Hematopoietic multipotent progenitor cell treated with erythropoietin and hydrocortisone succinate and interleukin-3 and kit ligand, for 17 days (in vitro differentiated cells): ENCODE results near the gene MIXL1.
"Not testable (repeated sequence)": the region's sequence is repeated elsewhere in the genome, so short reads cannot be mapped to it uniquely, and the experiment has no call there.

Source experiments
- DNase-seq: peaks from one replicate; pipeline ENCODE4 v3.0.0-alpha.2; 2015; ENCODE audit warnings: low spot score

MIXL1 gene

DNA sequence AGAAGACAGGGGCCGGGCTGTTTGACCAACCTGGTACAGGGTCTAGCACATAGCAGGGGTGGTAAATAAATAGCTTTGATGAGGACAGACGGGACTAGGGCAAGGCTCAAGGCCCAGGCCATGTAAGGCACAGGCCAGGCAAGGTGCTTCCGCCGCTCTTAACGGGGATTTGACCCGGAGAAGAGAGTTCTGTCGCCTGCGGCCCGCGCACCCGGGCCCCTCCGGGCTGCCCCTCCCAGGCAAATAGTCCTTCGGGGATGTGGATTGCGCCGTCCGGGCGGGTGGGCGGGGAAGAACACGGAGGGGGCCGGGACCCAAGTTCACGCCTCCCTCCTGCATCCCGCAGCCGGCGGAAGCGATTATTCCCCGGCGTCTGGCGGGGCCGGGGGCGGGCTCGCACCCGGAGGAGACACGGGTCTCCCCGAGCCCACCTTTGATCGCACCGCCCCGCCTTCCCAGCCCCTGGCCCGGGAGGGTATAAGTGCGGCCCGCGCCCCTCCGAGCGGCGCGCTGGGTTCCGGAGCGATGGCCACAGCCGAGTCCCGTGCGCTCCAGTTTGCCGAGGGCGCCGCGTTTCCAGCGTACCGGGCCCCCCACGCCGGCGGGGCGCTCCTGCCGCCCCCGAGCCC is at the start of gene MIXL1:
TSS of gene MIXL1 (plus strand) at position 508 of the 629 bp plus-strand sequence. CDS start at position 526, 18 bp downstream.
- no peak for DNase-seq

DNA sequence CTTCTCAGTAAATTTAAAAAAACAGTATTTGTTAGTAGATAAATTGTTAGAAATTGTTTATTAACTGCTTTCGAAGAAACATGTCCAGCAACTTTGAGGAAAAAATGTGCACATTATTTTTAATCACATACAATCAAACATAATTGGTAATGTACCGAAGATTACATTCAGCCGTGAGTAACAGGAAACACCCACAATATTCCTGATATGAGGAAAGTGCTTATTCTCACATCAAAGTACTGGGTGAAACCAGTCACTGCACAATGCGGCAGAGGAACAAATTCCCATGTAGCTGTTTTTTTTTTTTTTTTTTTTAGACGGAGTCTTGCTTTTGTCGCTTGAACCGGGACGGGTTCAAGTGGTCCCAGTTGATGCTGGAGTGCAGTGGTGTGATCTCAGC is 46.6 kb upstream of the MIXL1 start:
- no peak for DNase-seq

DNA sequence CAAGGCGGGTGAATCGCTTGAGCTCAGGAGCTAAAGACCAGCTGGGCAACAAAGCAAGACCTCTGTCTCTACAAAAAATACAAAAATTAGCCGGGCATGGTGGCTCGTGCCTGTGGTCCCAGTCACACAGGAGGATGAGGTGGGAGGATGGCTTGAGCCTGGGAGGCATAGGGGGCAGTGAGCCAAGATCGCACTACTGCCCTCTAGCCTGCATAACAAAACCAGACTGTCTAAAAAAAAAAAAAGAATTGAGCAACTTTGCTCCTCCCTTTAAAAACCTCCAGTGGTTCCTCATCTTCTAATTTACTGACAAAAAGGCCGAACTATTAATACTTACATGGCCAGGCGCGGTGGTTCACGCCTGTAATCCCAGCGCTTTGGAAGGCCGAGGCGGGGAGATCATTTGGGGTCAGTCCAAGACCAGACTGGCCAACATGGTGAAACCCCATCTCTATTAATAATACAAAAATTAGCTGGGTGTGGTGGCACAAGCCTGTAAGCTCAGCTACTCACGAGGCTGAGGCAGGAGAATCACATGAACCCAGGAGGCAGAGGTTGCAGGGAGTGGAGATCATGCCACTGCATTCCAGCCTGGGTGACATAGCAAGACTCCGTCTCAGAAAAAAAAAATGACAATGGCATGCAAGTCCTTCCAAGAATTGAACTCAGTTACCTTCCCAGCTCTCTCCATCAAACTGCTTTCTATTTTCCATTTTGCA is 41.3 kb upstream of the MIXL1 start:
- DNase-seq, result peak; percentile 39

DNA sequence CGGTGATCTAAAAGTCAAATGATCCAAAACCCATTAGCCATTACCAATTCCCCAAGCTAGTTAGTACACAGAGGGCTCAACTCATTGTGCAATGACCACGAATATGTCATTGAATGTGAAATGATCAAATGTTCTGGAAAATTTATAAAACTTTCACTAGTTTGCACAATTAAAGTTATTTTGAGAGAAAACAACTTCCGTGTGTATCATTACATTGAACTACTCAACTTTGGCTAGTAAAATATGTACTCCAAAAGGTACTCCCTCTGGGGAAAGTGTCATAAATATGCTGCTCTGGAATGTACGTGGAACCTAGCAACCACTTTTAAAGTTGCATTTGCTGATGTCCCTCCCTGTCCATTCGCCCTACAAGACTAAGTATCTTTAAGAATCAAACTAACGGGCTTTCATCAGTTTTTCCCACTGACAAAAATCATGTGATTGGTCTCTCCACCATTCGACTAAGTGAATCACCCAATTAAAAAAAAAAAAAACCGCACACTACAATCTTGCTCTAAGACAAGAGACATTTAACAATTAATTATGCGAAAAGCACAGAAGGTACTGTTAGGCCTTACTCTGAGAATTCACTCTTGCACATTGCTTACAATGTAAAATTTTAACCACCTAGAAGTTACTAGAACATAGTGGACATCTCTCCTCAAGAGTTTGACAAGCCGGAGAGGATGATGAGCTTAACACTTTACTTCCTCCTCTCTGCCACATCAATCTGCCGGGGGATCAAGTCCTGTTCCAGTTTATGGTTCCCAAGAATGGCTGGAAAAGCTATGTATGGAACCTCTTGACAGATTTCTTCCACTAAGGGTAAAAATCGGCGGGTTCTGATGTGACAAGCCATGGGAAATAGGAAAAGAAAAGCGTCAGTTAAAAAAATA is 38.1 kb upstream of the MIXL1 start:
- no peak for DNase-seq

DNA sequence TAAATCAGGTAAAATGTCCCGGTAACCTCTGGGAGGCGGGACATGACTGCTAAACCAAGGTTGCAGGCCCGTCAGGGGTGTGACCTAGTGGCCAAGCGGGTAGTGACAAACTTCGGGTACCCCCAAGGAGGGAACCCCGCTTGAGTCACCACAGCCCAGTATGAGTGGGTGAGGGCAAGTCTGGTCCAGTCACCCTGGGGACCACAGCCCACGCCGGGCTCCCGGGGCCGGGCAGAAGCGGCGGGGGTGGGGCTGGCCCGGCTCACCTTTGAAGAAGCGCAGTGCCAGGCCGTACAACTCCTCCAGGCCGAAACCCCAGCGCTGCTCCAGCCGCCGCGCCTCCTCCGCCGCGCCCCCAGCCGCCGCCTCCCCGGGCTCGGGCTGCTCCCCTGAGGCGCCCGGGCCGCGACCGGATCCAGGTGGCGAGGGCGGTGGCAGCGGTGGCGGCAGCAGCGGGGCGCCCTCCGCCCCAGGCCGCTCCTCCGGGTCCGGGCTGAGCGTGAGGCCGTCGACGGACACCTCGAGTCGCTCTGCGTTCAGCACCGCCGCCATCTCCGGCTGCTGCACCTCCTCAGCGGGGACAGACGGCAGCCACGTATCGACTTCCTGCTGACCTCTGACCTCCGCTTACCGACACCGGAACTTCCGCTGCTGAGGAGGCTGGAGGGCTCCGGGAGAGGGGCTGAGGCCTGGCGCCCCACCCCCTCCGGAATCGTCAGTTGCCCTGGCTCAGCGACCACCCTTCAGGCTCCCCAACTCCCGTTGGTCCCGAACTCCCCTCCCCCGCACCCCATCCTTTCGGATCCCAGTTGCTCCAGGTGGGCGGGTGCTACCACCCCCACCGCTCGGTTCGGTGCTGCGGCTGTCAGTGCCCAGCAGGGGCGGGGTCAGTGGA is 37.1 kb upstream of the MIXL1 start, which contains the start of gene ACBD3:
TSS of gene ACBD3 (minus strand) at position 618 of the 895 bp plus-strand sequence. CDS start at position 552, 66 bp downstream.
- DNase-seq, result peak; percentile 78

DNA sequence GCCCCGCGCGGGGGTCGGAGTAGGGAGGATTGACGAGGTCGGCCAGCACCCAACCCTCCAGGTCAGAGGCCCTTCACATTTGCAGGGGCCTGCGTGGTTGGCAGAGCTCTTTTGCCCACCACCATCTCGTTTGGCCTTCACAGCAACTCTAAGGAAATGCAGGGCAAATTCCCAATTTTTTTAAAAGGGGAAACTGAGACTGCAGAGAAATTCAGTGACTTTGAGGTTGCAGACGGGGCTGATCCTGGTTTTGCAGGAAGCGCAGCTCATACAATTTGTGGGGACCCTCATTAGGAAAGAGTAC is 36.5 kb upstream of the MIXL1 start:
- DNase-seq, result no peak

DNA sequence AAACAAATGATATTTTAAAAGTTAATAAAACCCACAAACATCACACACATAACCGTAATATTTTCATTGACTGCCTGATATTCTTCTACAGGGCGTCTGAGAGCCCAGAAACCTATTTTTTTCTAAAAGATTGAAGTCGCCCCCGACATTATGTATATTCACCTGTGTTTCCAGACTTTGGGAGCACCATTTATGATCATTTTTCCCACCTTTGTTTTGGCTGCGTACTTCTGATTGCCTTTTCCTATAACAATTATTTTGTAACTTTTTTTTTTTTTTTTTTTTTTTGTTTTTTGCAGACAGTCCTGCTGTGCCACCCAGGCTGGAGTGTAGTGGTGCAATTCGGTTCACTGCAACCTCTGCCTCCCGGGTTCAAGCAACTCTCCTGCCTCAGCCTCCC is 36.1 kb upstream of the MIXL1 start:
- no peak for DNase-seq

DNA sequence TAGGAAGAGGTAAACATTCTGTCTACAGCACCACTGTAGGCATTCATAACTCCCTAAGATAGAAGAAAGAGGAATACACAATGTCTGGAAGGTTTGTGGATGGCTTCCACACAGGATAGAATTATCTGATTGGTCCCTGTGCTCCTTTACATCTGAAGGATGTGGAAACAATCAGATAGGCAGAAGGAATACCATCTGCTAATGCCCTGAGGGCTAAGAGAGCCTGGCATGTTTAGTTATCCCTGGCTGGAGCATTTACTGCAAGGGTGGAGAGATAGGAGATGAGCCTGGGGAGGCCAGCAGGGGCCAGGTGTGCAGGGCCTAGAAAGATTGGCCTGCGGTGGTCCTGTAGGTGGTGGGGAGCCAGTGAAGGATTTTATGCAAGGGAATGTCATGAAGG is 28.3 kb upstream of the MIXL1 start:
- DNase-seq, result no peak

DNA sequence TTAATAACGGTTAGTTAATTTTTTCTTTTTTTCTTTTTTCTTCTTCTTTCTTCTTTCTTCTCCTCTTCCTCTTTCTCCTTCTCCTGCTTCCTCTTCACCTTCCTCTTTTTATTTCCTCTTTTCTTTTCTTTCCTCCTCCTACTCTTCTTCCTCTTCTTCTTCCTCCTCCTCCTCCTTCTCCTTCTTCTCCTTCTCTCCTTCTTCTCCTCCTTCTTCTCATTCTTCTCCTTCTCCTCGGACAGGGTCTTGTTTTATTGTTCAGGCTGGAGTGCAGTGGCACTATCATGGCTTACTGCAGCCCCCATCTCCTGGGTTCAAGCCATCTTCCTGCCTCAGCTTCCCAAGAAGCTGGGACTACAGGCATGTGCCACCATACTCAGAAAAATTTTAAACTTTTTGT is 23.5 kb upstream of the MIXL1 start:
- no peak for DNase-seq

DNA sequence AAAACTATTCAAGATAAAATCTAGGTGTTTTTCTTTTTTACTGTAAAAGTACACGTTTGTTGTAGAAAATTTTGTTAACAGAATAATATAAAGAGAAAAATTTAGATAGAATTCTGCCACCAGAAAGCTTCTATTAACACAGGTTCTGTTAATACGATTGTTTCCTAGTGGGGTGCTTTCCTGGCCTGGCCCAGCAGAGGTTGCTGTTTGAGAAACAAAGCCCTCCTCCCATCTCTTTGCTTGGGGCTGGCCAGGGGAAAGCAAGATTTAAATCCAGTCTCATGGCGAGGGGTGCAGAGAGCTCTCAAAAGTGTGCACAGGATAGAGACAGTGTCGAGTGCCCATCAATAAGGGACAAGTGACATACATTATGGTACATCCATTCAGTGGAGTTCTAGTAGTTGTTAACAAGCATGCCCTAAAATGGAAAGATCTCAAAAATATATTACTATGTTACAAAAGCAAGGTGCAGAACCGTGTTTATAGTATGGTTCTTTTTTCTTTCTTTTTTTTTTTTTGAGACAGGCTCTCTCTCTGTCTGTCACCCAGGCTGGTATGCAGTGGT is 22.4 kb upstream of the MIXL1 start:
- no peak for DNase-seq

DNA sequence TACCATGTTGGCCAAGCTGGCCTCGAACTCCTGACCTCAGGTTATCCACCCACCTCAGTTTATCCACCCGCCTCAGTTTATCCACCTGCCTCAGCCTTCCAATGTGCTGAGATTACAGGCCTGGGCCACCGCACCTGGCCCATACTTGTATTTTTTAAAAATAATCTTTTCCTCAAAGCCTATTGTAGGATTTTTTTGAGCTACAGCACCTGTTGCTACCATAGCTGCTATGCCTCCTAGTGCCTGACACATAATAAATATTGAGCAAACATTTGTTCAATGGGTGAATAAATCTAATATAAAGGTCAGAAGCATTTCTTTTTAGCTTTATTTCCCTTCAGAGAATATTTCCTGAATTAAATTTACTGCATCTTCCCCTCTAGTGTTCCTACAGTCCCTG is 21.2 kb upstream of the MIXL1 start:
- no peak for DNase-seq

DNA sequence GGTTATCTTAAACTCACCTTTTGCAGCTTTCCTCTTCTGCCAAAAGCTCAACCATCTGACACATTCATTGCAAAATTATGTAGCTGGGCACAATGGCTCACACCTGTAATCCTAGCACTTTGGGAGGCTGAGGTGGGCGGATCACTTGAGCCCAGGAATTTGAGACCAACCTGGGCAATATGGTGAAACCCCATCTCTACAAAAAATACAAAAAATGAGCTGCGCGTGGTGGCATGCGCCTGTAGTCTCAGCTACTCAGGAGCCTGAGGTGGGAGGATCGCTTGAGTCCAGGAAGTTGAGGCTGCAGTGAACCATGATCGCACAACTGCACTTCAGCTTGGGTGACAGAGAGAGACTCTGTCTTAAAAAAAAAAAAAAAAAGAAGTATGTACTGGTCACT is 20.8 kb upstream of the MIXL1 start:
- not testable (repeated sequence) for DNase-seq

DNA sequence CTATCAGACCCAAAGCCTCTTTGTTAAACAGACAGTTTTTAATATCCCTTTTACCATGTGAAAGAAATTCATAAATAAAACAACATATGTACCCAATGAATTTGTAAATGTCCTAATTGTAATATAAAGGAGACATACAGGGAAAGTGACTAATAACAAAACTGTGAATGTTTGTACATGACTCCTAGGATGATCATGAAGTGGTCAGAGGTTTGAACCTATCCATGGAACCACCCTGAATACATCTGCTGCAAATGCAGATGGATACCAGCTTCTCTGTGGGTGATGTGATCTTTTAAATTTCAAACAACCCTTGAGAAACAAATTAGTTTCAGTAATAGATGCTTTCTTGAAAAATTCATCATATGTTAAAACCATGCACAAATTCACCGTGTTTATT is 20.2 kb upstream of the MIXL1 start:
- DNase-seq, result no peak

DNA sequence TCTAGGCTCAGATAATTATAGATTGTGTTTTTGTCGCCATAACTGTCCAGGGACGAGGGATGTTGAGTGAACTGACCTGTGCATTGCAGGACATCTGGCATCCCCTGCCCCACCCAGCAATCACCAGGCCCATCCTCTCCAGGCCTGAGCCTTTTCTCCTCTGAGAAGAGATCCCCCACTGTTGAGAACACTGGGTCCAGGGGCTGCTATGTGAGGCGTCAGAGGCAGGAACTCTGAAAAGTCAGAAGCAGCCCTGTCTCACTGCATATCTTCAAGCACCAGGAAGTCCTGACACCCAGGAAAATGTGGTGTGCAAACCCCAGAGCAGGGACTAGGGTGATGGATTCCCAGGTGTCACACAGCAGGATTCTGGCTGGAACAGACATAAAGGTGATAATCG is 19.8 kb upstream of the MIXL1 start:
- DNase-seq, result no peak

DNA sequence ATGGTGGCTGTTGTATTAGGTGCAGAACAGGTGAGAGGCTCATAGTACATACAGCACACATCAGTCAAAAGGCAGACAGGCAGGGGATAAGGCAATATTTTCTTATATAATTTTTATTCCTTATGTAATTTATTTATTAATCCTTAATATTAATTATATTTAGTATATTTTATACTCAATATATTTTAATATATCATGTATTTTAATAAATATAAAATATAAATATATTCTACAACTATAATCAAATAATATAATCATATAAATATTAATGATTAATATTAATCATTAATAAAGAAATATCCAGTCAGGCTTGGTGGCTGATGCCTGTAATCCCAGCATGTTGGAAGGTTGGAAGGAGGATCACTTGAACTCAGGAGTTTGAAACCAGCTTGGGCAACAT is 19.3 kb upstream of the MIXL1 start:
- no peak for DNase-seq

DNA sequence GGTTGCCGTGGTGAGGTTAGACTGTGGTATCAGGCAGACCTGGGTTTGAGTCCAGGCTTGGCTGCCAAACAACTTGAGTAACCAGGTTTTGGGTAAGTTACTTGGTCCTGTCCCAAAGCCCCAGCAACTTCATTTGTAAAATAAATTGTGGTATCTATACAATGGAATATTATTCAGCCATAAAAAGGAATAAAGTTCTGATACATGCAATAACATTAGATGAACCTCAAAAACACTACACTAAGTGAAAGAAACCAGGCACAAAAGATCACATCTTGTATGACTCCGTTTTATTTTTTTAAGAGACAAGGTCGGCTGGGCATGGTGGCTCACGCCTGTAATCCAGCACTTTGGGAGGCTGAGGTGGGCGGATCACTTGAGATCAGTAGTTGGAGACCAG is 16.4 kb upstream of the MIXL1 start:
- DNase-seq, result no peak

DNA sequence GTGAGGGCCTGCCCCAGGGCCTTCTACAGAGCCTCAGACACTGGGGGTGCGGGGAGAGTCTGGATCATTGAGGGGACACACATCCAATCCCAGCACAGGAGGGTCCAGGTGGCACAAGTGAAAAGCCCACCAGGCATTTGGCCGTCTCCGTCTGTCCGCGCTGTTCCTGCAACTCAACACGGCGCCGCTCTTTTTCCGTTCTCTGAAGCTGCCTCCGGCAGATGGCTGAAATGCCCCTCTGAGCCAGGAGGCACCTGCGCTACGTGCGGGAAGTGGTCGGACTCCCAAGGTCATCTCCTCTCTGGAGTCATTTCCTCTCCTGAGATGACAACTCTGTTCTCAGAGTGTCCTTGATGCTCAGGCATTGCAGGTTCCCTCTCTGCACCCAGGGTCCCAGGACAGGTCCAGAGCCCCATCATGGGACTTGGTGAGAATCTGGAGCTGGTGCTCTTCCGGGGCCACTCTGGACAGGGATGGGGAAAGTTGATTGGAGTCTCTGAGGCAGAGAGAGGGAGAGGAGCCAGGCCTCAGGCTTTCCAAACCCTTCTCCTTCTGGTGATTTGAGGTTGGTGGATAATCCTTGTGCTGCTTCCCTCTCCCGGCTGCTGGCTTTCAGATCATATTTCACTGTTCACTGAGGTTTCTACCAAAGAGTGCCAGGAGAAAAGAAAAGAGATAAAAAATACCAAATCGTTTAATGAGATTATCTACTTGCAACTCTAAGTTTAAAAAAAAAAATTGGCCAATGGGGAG is 14.0 kb upstream of the MIXL1 start:
- DNase-seq, result no peak

DNA sequence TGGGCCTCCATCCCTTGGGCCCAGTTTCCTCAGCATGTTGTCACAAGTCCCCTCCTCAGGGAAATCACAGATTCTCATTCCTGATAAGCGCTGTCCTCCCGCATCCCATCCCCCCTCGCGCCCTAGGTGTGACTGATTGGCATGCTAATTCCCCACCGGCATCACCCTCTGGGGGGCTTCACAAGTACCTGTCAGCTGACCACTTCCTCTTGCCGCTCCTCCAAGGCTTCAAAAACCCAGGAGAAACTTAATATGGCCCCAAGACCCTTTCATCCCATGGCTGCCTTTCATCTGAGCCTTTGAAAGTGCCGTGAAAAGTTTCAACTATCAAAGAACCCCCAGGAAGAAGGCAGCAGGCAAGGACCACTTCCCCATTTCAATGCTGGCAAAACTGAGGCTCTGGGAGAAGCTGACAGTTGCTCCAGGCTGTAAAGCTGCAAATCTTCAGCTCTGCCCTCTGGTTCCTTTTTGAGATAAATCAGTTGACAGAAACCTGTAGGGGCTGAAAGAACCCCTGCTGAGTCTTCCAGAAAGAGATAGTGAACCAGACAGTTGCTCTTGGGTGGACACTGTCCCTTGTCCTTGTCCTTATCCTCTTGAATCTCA is 12.8 kb upstream of the MIXL1 start:
- no peak for DNase-seq

DNA sequence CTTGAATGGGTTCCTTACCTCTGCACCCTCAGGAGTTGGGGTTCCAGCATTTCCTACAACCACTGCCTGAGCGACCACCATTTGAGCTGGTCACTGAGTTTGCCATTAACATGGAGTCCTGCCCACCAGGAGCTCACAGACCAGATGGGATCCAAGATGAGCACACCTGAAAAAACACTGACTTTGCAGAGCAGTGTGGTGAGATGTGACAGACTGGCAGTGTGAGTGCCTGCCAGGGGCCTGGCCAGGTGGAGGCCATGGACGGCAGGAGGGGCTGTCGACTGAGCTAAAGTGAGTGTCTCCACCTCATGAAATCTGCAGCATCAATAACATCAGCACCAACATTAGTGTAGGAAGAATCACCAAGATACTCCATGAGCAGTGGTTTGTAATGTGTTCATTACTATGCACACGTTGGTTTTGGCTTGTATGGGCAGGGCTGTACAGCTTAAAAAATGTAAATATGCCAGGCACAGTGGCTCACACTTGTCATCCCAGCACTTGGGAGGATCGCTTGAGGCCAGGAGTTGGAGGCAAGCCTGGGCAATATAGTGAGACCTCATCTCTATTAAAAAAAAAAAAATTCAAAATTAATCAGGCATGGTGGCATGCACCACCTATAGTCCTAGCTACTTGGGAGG is 12.2 kb upstream of the MIXL1 start:
- DNase-seq, result no peak

DNA sequence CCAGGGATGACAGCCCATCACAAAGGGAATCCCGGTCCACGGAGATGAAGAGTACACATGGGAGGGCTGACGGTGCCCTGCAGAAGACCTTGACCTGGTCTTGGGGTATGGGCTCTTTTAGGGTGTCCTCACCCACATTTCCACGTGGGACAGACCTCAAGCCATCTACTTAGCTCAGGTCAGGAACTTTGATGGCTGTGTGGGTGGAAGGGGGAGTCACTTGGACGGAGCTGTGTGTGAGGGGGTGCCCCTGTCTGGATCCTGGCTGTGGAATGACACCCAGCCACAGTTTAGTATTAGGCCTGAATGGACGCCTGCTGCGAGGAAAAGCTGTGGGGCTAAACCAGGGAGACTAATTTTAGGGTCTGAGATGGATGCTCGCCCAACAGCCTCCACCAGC is 10.9 kb upstream of the MIXL1 start:
- no peak for DNase-seq
